ENCODE data around the gene DDIT4. TPM values are rescaled to one million over a fixed set of nuclear protein-coding genes. Genes with fewer than 3 reads are reported as not detected.
"Not testable (repeated sequence)": the region's sequence is repeated elsewhere in the genome, so short reads cannot be mapped to it uniquely, and the experiment has no call there.

DDIT4 gene
- polyA plus RNA-seq, 1 donor, result 65.6 TPM

DNA sequence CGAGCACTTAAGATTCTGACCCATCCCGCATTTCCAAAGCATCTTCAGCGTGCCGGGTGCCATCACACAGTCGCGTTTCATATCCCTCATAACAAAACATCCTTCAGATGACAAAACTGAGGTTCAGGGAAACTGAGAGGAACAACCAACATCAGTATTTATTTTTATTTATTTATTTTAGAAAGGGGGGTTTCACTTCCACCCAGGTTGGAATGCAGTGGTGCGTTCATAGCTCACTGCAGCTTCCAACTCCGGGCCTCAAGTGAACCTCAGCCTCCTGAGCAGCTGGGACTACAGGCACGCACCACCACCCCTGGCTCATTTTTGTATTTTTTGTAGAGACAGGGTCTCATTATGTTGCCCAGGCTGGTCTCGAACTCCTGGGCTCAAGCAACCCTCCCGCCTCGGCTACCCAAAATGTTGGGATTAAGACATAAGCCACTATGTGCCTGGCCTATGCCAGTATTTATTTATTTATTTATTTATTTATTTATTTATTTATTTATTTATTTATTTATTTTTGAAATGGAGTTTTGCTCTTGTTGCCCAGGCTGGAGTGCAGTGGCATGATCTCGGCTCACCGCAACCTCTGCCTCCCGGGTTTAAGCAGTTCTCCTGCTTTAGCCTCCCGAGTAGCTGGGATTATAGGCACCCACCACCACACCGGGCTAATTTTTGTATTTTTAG, 24.4 kb upstream of the DDIT4 start:
- not testable (repeated sequence) for DNase-seq (ENCODE audit: low read depth)

DNA sequence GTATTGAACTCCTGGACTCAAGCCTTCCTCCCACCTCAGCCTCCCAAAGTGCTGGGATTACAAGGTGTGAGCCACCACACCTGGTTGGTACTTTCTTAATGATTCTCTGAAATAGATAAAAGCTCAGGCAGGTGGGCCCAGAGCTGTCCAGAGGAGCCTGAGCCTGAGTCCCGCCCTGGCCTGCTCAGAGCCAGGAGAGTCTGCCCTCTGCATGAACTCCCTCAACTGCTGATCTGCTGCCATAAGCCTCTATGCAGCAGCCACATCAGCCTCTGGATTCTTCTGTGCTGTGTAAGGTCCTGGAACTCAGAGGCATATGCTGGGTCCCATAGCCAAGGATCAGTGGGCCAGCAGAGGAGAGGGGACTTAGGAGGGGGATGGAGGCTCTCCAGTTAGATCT, 23.1 kb upstream of the DDIT4 start:
- DNase-seq (ENCODE audit: low read depth), result peak; percentile 82

DNA sequence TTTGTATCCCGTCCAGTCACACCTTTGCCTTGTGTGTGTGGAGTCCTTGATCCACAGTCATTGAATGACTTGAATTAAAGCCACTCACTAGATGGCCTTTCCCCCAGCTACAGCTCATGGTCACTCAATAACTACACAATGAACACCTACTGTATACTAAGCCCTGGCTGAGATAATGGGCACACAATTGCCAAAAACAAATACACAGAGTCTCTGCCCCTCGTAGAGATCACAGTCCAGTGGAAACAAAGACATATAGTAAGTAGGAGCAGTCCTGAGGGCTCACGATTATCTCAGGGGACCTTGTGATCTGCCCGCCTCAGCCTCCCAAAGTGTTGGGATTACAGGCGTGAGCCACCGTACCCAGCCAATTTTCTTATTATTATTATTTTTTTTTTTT, 22.1 kb upstream of the DDIT4 start:
- DNase-seq (ENCODE audit: low read depth), result no peak

DNA sequence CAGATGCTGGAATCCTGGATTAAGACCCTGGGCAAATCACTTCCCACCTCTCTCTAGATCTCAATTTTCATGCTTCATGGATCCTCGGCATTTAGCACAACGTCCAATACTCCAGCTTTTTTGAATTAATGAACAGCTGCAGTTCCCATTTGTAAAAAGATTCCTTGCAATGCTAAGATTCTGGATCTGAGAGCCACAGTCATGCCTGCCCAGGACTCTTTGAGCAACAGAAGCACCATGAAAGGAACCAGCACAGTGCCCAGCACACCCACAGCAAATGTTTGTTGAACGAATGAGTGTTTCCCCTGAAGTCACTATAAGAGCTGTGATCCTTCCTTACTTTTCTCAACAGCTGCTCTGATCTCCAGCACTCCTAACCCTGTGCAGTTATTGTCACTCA, 20.8 kb upstream of the DDIT4 start:
- DNase-seq (ENCODE audit: low read depth), result no peak

DNA sequence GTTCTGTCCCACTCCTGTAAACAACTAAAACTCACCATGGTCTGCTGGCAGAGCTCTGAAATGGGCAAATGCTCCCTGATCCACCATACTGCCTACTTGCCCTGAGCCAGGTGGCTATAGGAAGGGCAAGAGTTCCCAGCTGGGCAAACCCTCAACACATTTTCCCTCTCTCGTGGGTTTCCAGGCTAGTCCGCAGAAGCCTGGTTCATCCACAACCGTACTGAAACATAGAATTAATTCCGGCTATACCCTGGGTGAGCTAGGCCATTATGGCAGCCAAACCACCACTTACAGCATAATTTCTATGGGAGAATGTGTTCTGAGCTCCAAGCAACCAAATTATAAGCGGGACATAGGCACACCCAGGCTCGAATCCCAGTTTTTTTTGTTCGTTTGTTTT, 20.1 kb upstream of the DDIT4 start:
- no peak for DNase-seq (ENCODE audit: low read depth)

DNA sequence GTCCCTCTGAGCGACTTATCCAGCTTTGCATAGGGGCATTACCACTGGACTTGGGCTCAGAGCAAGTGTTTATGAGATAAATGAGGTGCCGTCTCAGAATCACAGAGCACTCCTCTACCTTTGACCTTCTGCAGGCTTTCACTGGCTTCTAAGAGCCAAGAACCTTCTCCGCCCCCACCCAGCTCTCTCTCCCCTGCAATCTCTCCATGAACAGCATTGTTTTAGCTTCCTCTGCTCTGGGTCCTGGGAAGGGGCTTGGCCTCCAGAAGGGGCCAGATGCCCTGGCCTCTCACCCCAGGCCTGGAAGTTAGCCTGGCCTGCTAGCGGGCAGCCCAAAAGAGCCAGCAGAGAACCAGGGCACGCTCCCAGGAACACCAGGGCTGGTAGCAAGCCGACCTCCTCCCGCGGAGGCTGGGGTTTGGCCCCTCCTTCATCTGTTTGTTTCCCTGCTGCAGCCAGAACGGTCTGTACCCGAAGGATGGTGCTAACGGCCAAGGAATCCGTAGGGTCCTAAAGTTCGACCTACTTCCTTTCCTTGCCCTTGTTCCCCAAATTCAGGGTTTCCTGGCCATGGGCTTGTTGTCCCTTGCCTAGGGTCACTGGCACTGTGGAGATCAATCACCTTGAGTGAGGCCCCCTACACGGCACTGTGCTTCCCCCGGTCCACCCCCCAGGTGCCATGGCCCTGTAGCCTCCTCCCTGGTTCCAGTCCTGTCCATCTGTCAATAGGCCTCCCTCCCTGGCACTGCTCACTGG, 18.7 kb upstream of the DDIT4 start:
- DNase-seq (ENCODE audit: low read depth), result peak; percentile 84

DNA sequence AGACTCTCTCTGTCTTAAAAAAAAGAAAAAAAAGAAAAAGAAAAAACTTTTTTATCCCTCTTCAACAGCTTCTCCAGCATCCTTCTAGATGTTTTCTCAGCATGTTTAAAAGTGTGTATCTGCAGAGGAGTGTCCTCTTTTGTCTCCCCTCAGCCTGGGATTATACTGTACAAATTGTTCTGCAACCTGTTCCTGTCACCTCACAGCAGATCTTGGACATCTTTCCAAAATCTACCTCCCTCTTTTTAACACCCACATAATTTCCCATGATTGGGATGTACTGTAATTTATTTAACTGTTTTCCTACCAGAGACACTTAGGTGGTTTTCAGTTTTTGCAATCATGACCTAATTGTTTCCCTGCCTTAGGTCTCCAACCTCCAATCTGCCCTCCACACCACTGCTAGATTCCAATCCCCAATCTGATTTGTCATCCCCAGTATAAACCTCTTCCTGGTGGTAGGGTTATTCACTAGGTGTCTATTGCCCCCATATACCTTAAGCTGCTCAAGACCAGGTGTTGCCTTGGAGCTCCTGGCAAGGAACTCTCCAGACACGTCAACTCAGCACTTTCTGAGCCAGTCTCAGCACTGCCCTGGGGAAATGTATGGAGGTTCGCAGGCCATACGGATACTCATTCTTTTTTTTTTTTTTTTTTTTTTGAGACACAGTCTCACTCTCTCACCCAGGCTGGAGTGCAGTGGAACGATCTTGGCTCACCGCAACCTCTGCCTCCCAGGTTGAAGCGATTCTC, 17.6 kb upstream of the DDIT4 start:
- DNase-seq (ENCODE audit: low read depth), result no peak

DNA sequence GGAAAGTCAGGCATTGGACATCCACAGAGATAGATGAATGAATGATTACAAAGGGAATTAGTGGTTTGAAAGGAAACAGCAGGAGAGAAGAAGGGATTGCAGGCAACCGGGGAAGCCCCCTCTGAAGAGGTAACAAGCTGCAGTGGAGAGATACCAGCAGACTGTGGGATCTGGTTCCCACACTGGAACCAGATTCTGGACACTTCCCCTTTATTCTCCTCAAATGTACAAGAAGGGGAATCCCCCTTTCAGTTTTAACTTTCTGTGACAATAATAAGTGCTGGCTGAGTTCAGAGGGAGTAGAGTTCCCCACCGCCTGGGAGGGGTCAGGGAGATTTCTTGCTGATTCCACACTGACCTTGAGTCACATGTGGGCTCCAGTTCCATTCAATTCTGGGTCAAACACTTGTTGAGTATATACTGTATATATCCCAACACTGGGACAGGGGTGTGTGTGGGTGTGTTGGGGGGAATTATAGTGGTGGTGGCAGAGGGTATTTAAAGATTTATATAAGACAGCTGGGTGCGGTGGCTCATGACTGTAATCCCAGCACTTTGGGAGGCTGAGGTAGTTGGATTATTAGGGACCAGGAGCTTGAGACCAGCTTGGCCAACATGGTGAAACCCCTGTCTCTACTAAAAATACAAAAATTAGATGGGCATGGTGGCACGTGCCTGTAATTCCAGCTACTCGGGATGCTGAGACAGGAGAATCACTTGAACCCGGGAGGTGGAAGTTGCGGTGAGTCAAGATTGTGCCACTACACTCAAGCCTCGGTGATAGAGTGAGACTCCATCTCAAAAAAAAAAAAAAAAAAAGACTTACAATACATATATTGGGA, 16.5 kb upstream of the DDIT4 start:
- DNase-seq (ENCODE audit: low read depth), result no peak

DNA sequence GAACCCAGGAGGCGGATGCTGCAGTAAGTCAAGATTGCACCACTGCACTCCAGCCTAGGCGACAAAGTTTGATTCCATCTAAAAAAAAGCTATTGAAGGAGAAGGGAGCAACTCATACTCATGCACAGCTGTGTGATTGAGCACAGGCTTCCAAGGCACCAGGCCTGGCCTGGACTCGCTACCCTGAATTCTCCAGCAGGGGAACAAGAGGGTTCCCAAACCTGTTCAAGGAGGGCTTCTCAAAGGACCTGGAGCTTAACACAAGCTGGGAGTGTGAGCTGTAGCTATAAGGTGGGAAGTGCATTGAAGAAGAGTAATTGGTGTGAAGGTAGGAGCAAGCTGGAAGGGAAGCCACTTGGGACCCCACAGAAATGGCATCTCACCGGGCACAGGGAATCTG, 15.1 kb upstream of the DDIT4 start:
- no peak for DNase-seq (ENCODE audit: low read depth)

DNA sequence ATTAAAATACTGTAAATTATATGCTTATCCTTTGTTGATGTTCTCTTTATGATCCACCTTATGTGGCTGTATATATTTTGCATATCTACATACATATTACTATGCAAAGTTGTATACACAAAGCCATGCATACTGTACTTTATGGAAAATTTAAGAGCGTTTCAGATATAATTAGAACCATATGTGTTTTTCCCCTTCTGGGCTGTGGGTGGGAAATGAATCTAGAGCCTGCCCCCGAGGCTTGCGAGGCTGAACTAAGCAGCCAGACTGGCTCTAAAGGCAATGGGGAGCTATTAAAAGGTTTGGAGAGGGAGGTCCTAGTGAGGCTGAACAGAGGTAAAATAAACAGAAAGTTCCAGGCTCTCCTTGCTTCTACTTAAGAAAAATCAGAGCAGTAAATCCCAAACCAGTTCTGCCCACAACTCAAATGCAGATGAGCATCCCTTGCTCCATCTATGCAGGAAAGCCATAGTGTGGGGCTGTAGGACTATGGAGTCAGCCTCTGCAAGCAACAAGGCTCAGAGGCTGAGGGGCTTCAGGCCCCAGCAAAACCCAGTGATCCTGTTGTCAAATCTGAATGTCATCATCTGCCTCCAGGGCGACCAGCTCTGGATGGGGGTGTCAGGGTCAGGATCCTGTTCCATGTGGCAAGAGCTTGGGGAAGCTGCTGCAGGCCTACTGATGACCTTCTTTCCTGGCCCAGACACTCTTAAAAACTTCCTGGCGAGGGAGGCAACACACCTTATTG, 14.1 kb upstream of the DDIT4 start:
- DNase-seq (ENCODE audit: low read depth), result no peak

DNA sequence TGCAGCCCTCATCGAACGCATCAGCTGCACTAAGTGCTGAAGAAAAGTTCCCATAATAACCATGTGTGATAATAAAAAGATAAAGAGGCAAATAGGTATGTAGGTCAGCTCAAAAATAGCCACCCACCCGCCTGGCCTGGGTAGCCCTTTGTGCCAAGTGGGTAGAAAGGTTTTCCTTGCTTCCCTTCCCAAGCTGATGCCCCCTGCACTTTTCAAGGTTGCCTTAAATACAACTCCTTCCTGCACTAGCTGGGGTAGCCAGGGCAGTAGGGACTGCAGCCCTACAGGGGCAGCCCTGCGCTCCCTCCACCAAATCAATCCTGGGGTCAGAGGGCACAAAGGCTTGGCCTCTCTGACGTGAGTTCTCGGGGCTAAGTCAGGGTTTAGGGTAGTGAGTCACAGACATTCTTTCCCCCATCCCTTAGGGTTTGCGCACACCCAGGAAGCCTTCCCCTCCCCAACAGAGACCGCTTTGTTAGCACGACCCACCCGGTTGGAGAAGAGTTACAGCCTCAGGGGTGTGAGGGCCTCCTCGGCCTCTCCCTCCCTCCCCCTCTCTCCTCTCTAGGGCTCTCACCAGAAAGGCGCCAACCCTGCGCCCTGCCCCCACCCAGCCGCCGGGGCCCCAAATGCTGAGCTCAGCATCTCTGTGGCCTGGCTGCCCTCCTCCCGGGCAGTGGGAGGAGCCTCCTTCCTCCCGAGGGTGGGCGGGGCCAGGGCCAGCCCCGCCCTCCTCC, 13.3 kb upstream of the DDIT4 start:
- DNase-seq (ENCODE audit: low read depth), result peak; percentile 81

DNA sequence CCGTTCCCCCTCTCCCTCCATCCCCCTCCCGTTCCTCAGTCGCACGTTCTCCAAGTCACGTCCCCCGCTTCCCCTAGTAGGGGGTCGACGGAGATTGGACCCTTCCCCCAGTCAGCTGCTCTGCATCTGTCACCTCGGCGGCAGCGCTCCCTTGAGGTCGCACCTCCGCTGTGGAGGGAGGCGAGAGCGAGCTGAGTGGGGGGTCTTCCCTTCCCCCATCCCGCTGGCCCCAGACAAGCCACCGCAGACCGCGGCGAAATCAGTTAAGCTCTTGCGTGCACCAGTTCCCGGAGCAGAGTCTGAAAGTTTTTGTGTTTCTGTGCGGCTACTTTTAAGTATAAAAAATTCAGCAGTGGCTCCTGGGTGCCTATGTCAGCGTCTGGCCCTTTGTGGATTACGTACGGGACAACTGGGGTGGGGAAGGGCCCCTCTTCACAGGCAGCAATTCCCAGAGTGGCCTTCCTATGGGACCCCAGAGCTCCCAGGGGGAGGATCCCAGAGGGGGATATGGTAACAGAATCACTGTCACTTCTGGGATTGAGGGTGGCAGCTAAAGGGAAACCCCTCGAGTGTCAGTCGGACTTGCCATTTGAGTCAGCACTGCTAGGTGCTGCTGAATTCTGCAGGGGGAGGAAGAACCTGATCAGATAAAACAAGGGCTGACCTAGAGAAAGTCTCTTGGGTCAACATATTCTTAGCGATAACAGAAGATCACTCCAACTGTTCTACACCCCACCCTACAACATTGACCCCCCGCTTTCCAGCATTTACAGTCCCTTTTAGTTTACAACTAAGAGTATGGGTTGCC, 12.5 kb upstream of the DDIT4 start:
- DNase-seq (ENCODE audit: low read depth), result no peak

DNA sequence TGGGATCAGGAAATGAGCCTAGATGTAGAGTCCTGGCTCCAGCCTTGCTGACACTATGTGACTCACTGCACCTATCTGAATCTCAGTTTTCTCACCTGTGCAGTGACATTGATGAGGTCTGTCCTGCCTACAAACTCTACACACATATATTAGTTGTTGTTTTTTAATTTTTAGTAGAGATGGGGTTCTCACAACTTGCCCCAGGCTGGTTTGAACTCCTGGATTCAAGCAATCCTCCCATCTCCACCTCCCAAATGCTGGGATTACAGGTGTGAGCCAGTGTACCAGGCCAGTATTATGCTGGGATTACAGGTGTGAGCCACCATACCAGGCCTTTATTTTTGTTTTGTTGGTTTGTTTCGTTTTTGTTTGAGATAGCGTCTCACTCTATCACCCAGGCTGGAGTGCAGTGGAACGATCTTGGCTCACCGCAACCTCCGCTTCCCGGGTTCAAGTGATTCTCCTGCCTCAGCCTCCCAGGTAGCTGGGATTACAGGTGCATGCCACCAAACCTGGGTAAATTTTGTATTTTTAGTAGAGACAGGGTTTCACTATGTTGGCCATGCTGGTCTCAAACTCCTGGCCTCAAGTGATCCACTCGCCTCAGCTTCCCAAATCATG, 11.8 kb upstream of the DDIT4 start:
- DNase-seq (ENCODE audit: low read depth), result no peak

DNA sequence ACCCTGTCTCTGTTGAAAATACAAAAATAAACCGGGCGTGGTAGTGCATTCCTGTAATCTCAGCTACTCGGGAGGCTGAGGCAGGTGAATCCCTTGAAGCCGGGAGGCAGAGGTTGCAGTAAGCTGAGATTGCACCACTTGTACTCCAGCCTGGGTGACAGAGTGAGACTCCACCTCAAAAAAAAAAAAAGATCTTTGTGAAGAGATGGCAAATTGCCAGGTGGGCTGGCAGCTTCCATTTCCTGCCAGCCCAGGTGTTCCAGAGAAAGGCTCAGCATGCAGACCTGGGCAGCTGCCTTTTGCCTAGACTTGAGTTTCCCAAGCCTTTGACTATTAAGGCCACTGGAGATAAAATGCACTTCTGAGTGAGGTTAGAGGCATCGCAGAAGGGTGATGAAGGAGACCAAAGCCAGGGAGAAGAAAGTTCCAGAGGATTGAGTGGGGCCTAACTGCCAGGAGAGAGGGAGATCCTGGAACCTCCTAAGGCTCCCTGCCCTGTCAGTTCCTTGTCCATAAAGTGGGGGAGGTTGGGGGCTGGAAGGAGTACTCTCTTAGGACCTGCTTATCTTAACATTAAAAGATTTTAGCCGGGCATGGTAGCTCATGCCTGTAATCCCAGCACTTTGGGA, 10.0 kb upstream of the DDIT4 start:
- DNase-seq (ENCODE audit: low read depth), result no peak

DNA sequence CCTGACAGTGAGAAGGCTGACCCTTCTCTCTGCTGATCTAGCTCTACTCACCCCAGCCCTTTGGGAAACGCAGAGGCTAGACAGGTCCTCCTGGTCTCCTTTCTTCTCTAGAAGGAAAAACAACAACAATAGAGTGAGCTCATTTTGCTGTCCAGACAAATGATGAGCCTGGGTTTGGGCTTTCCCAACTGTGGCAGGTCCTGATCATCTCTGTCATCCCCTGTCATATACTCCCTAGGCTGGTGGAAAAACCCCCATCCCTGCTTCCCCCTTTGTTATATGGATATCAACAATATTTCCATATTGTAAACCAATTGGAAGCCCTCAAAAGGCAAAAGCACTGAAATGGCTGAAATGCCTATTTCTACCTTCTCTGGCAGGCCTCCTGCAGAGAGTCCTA, 9.2 kb upstream of the DDIT4 start:
- no peak for DNase-seq (ENCODE audit: low read depth)

DNA sequence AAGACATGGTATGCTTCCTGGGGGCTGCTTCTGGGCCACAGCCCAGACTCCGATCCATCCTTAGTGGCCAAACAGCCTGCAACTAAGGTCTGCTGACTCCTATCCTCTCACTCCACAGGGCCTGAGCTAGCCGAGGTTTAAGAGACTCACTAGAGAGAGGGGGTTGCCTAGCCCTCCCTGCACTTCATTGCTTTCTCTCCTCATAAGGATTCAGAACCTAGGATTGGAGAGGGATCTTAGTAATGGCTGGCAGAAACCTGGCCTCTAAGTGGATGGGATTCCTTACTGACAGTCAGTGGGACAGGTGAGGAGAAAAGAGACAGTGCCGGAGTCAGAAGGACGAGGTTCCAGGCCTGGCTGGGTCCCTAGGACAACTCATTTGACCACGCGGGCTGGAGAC, 8.2 kb upstream of the DDIT4 start:
- no peak for DNase-seq (ENCODE audit: low read depth)

DNA sequence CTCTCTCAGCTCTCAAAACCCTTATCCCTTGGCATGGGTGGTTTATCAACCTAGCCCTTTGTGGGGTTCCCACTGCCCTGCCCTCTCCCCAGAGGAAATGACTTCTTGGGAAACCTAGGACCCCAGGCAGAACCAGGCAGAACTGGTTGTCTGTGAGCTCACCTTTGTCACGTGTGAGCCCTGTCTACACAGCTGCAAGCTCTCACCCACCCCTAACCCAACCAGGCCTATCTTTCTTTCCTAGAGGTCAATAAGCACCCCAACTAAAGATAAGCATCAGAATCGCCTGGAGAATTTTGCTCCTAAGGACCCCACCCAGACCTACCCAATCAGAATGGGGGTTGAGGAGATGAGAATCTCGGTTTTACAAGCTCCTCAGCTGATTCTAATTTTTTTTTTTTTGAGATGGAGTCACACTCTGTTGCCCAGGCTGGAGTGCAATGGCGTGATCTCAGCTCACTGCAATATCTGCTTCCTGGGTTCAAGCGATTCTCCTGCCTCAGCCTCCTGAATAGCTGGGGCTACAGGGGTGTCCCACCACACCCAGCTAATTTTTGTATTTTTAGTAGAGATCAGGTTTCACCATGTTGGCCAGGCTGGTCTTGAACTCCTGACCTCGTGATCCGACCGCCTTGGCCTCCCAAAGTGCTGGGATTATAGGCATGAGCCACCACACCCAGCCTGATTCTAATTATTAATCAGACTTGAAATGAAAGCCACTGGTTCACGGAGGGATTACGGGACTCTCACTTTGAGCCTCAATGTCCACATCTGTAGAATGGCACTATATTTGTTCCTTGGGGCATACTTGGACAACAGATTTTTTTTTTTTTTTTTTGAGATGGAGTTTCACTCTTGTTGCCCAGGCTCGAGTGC, 7.5 kb upstream of the DDIT4 start:
- DNase-seq (ENCODE audit: low read depth), result no peak

DNA sequence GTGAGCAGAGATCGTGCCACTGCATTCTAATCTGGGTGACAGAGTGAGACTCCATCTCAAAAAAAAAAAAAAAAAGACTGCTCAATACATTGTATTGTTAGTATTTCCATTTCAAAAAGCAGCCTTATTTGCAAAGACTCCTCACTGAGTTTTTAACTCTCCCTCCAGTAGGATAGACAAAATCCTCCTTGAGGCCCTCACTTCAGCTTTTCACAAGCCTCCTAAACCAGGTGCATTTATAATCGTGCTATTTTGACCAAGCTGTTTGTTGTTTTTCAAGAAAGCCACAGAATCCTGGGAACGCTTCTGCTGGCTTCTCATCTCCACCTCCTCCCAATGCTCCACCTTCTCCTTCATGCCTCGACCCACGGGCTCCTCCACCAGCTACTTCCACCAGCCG, 6.3 kb upstream of the DDIT4 start:
- no peak for DNase-seq (ENCODE audit: low read depth)
